Stimulated activated CD8-positive, alpha-beta memory T cell treated with anti-CD3 and anti-CD28 coated beads, Interleukin-7, amount 100 ng/mL, for 24 hours (primary cell): ENCODE data around the gene VWA5B2.

Experiments
- DNase-seq: peaks from one replicate; pipeline ENCODE4 v3.0.0-alpha.2; 2020; ENCODE audit warnings: low read depth

VWA5B2 gene

GRCh38 chr3:184223946-184224345 lies 5.4 kb upstream of the VWA5B2 start:
- DNase-seq = no peak

DNA sequence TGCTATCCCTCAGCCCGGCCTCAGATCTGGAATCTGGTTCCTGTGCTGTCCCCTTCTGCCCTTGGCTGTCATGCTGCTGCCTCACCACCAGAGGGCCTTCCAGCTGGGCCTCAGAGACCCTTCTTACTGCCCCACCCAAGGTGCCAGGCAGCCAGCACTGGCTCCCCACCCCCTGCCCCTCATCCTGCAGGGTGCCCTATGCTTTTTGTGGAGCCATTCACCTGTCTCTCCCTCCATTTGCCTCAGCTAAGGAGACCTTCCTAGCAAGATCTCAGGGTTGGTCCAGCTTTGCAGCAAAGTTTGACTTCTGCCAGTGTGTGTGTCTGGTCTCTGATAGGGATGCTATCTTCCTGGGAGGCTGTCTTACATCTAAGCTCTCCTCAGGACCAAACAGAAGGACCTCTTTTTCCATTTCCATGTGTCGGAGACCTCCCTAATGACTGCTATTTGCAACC lies 1.9 kb upstream of the VWA5B2 start:
- no peak for DNase-seq

- DNase-seq = no peak
These were observed 828 bp upstream of the VWA5B2 start for GRCh38 chr3:184228376-184229137.

DNA sequence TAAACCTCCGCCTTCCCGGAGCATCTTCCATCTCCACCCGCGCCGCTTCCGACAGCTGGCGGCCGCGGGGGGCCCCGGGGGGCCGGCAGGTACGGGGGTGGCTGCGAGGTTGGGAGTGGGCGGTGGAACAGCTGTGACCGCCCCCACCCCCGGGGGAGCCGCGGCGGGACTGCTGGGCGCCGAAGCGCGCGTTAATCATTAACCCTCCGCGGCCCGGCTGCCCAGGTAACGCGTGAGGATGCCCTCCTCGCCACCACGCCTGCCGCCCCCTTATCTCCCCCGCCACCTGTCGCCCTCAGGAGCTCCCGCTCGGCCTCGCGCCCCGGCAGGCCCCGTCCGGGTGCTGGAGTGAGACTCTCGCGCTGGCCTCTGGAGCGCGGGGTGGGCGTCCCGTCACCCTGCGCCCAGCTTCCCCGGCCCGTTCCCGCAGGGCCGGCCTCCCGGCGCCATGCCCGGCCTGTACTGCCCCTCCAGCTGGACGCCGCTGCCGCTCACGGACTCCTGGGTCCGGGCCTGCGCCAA lies 757 bp downstream of the VWA5B2 start:
- DNase-seq = no peak

- DNase-seq = no peak
These were observed 1.5 kb downstream of the VWA5B2 start for GRCh38 chr3:184230603-184231528.

- no peak for DNase-seq
These were observed 2.3 kb downstream of the VWA5B2 start for GRCh38 chr3:184231671-184232070.

DNA sequence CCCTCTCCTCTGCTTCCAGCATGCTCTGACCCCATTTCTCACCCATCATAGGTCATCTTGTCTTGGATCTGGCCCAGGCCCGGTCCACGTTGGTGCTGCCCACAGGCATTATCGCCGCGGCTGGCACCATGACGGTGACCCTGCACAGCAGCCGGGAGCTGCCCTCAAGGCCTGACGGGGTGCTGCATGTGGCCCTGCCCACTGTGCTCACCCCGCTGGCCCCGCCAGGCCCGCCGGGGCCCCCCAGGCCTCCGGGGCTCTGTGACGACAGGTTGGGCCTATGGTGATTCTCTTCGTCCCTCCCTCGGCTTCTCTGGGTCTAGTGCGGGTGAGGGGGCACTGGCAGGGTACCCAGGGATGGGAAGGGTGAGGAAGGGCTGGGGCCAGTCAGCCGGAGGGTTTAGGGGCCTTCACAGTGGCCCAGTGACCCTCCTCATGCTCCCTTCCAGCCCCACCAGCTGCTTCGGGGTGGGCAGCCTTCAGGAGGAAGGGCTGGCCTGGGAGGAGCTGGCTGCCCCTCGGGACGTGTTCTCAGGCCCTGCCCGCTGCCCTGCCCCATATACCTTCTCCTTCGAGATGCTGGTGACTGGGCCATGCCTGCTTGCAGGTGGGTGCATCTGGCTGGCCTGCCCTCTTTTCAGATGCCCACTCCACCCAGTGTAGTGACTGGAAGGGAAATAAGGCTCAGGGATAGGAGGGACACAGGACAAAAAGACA lies 3.9 kb downstream of the VWA5B2 start:
- no peak for DNase-seq

DNA sequence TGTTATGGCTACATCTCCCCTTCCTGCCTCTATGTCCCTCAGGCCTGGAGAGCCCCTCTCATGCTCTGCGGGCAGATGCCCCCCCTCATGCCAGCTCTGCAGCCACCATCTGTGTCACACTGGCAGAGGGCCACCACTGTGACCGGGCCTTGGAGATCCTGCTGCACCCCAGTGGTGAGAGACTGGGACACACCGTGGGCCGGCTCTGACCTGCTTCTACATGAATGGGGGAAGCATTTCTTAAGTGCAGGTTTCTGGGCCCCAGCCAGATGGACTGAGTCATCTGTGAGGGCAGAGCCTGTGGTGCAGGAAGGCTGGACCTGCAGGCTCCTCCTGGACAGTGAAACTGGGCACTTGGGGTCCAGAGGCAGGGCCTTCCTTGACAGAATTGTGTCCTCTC lies 4.8 kb downstream of the VWA5B2 start:
- no peak for DNase-seq

DNA sequence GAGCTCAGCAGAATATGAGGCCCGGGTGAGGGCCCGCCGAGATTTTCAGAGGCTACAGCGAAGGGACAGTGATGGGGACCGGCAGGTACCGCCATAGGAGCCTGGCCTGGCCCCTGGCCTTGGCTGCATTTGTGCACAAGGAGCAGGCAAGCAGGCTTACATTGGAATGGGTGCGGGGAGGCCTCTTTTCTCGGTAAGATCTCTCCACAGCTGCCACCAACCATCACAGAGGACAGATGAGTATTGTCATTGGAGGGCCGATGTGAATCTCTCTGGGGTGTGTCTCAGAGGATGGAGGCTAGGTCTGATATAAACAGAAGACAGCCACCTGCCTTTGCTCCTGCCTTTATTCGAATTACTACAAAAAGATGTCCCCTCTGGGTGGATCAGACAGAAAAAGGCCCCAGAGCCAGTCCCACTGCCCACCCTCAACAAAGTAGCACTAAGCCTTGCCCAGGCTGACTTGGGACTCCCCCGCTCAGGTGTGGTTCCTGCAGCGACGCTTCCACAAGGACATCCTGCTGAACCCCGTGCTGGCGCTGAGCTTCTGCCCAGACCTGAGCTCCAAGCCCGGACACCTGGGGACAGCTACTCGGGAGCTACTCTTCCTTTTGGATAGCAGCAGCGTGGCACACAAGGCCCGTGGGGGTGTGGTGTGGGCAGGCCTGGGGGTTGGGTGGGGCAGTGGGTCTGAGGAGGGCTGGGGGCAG lies 5.4 kb downstream of the VWA5B2 start:
- no peak for DNase-seq

GRCh38 chr3:184235381-184236032 lies 6.1 kb downstream of the VWA5B2 start:
- DNase-seq = no peak

GRCh38 chr3:184236033-184236410 lies 6.6 kb downstream of the VWA5B2 start:
- DNase-seq = no peak

DNA sequence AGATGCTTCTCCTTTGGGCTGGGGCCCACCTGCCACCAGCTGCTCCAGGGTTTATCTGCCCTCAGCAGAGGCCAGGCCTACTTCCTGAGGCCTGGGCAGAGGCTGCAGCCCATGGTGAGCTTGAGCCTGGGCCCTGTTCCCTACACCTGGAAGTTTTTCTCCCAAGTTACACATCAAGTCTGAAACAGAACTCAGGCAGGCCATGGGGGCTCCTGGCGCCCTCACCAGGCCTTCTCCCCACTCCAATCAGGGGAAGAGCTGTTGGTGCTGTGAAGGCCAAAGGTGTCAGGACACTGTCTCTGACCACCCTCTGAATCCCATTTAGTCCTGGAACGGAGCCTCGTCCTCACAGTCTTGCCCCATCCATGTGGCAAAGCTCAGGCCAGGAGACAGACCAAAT lies 7.3 kb downstream of the VWA5B2 start:
- DNase-seq = no peak

- no peak for DNase-seq
These were observed 7.8 kb downstream of the VWA5B2 start for GRCh38 chr3:184237211-184237610.

DNA sequence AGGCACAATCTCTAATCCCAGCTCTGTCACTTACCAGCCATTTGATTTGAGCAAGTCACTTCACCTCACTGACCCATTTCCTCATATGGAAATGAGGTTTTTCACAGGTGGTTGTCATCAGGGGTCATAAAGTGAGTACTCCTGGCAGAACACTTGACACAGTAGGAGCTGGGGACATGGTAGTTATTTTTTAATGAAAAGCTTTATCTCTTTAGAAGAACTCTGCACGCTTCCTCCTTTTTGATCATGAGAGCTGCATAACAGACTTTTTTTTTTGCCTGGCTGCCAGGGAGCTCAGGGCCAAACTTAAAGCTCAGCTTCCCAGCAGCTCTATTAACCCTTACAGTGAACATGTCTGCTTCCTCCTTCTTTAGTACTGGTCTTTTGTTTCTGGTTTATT lies 8.4 kb downstream of the VWA5B2 start:
- DNase-seq = no peak

GRCh38 chr3:184238246-184238818 lies 8.9 kb downstream of the VWA5B2 start:
- no peak for DNase-seq

DNA sequence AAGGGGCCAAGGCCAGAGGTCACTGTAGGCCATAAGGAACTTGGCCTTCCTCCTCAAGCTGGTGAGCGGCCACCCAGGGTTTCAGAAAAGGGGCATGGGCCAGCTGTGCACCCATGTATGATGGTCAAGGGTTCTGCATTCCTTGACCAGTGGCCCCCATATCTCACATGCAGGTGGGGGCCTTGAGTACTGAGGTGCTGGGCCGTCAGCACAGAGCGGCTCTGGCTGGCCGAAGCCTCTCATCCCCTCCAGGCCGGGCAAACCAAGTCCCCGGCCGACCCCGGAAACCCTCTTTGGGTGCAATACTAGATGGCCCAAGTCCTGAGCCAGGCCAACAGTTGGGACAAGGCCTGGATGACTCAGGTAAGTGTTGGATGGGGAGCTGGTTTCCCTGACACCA lies 9.8 kb downstream of the VWA5B2 start:
- no peak for DNase-seq

GRCh38 chr3:184239708-184240107 lies 10.3 kb downstream of the VWA5B2 start:
- DNase-seq = no peak

- no peak for DNase-seq
These were observed 11.2 kb downstream of the VWA5B2 start for GRCh38 chr3:184240384-184241140.

DNA sequence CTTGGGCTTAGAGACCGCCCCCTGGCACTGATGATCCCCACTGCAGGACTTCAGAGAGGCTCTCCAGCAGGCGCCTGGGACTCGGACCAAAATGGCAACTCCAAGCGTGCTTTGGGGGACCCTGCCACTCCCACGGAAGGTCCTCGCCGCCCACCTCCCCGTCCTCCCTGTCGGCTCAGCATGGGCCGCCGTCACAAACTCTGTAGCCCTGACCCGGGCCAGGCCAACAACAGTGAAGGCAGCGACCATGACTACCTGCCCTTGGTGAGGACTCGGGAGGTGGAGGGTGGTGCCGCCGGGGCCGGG lies 11.7 kb downstream of the VWA5B2 start:
- DNase-seq = no peak
